Subcutaneous adipose tissue (tissue), 4 donors: ENCODE results near the gene NEURL1. TPM values are rescaled to one million over a fixed set of nuclear protein-coding genes. Genes with fewer than 3 reads are reported as not detected.

Experiments used
- total RNA-seq, 4 donors: library from RNA; depleted of rRNA; stranded (reverse); fragments of >200 nt; gene quantifications; one replicate each; pipeline ENCODE4 v1.1.0, GENCODE V29; 2016
- TF ChIP-seq, protein P1 (sequence below): fragments of 450-650 bp; IDR thresholded peaks from one replicate; pipeline ENCODE4 v1.5.1; 2016; ENCODE audit warnings: low read depth, mild to moderate bottlenecking, control low read depth, antibody characterized with exemption, moderate library complexity

Gene NEURL1
- total RNA-seq, 4 donors from 2014 or later, result not detected

DNA sequence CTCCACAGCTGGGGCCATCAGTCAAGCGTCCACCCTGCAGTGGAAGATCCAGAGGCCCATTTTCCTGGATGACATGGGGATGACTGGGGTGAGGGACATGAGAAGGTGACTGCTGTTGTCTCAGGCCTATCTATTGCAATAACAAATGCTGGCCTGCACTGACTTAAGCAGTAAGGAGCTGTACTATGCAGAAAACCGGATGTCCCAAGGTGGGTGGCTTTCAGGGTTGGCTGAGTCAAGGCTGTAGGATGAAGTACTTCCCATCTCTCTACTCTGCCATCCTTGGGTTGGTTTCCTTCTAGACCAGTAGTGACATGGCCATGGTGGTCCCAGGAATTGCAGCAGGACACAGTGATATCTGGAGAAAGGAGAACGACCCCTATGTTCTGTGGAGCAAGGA lies 48.1 kb downstream of the NEURL1 start:
- TF ChIP-seq, protein P1, sequence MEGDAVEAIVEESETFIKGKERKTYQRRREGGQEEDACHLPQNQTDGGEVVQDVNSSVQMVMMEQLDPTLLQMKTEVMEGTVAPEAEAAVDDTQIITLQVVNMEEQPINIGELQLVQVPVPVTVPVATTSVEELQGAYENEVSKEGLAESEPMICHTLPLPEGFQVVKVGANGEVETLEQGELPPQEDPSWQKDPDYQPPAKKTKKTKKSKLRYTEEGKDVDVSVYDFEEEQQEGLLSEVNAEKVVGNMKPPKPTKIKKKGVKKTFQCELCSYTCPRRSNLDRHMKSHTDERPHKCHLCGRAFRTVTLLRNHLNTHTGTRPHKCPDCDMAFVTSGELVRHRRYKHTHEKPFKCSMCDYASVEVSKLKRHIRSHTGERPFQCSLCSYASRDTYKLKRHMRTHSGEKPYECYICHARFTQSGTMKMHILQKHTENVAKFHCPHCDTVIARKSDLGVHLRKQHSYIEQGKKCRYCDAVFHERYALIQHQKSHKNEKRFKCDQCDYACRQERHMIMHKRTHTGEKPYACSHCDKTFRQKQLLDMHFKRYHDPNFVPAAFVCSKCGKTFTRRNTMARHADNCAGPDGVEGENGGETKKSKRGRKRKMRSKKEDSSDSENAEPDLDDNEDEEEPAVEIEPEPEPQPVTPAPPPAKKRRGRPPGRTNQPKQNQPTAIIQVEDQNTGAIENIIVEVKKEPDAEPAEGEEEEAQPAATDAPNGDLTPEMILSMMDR, result no peak

DNA sequence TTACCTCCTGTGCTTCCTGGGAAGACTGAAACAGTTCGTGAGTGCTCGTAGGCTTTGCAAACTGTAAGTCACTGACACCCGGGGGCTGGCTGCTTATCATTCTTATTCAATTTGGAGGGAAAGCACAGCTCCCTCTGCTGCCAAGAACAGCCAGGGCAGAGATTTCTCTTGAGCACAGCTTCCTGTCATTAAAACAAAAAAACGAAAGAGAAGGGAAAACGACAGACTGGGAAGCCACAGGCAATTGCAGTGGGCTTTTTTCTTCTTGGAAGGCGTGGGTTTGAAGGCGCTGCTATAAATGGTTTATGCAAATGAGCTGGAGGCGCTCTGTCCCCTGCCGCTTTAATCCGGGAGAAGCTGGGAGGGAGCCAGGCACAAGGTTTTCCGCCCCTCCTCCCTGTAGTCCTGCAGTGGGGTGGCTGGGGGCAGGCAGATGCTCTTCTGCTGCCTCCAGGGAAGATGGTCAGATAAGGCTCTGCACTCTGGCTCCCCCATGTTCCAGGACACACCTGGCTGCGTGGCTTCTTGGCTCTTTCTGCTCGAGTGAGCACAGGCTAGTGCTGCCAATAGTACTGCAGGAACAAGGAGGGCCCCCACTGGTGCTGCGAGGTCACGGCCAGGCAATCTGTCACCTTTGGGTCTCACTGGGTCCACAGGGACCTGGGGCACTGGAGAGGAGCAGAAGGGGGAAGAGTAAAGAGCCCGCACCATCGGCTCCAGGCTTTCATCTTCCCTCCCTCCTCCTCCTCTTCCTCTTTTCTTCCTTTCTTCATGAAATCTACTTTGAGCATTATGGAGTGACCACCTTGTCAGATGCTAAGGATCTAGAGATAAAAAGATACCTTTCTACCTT lies 49.5 kb downstream of the NEURL1 start:
- TF ChIP-seq, protein P1, result no peak

DNA sequence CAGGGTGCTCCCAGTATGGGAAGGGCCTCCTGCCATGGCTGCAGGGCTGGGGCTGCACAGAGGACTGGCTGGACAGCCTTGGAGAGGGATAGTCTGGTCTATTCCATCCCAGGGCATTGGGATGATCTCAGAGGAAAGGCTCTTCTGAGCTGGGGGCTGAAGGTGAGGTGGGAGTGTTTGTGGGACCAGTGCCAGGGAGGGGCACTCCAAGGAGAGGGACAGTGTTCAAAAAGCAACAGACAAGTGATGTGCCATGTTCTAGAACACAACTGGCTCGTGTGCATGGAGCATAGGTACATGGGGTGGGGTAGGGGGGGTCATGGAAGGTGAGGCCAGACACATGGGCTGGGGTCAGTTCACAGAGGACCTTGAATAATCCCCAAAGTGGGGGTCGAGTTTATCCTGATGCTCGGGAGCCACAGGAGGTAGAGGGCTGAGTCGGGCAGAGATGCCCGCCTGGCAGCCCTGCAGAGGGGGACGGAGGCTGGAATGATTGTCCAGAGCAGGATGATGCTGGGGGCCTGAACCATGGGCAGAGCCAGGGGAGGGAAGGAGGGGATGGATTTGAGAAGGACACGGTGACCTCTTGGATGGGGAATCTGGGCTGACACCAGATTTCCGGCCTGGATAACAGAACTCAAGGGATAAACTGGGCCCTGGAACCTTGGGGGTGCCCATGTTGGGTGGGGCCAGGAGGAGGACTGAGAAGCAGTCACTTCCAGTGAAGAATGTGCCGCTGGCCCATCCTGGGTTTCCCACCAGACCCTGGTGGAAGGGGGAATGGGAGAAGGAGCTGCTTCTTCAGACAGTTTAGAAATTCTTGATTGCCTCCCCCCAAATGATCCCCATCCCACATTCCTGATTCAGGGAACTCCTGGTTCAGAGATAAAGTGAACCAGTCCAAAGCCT lies 50.4 kb downstream of the NEURL1 start:
- TF ChIP-seq, protein P1, result no peak

DNA sequence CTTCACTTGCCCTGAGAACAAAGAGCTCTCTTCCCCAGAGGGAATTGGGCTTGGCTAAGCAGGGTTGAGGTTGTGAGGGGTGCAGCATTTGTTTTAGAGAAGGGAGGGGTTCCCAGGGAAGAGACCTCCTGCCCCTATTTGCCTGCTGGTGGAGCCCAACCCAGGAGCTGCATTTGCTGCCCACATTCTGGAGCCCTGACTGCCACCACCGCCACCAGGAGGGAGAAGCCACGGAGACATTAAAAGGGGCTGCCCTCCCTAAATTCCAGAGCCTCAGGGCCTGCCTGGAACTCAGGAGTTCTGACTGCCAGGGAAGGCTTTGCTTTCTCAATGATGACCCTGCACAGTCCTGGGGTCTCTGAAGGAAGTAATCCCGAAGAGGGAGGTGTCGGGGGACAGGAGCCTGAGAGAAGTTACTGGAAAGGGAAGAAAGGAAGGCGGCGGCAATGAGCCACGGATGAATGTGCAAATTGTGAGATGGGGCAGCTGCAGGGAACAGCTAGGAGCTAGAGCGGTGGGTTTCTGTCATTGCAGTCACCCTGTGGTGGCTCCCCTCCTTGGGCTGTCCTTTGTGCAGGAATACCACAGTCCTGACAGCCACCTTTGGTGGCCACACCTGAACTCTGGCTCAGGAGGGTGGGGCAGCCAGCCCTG lies 51.3 kb downstream of the NEURL1 start:
- TF ChIP-seq, protein P1, result no peak

- TF ChIP-seq, protein P1, result no peak
Measured at GRCh38 chr10:103545366-103545765, 51.9 kb downstream of the NEURL1 start.

GRCh38 chr10:103545771-103546281 lies 52.3 kb downstream of the NEURL1 start:
- TF ChIP-seq, protein P1, result no peak
